SK-N-SH treated with all-trans-retinoic acid at 6 μM for 48 hours (cell line): ENCODE results near the gene ZNF584.

Experiments used
- ATAC-seq: fragments of 200-7000 bp; cut with Tn5 transposase; 3 replicates; pipeline ENCODE4 v1.9.1; 2020; ENCODE audit warnings: mild to moderate bottlenecking, moderate library complexity
- ARNTL ChIP-seq: fragments of 450-650 bp; formaldehyde crosslinking; IDR thresholded peaks from 2 replicates; pipeline ENCODE4 v1.5.0; 2020; ENCODE audit warnings: low read depth, mild to moderate bottlenecking, moderate library complexity, borderline replicate concordance
- ESRRG ChIP-seq: fragments of 250-450 bp; sonication (Bioruptor Pico); IDR thresholded peaks from 2 replicates; pipeline ENCODE4 v1.6.1; 2021; ENCODE audit warnings: mild to moderate bottlenecking
- GLIS3 ChIP-seq: fragments of 250-450 bp; sonication (Bioruptor Pico); IDR thresholded peaks from 2 replicates; pipeline ENCODE4 v1.5.0; 2020; ENCODE audit warnings: mild to moderate bottlenecking, moderate library complexity
- ISL1 ChIP-seq: fragments of 250-450 bp; sonication (Bioruptor Pico); IDR thresholded peaks from 2 replicates; pipeline ENCODE4 v2.1.2; 2022; ENCODE audit warnings: mild to moderate bottlenecking, moderate library complexity
- OSR1 ChIP-seq: fragments of 250-450 bp; sonication (Bioruptor Pico); IDR thresholded peaks from 2 replicates; pipeline ENCODE4 v1.8.0; 2022; ENCODE audit warnings: moderate library complexity, mild to moderate bottlenecking, inconsistent platforms
- PPARA ChIP-seq: fragments of 250-450 bp; sonication (Bioruptor Pico); IDR thresholded peaks from 2 replicates; pipeline ENCODE4 v1.5.0; 2020; ENCODE audit warnings: mild to moderate bottlenecking, borderline replicate concordance
- RARB ChIP-seq: fragments of 250-450 bp; sonication (Bioruptor Pico); IDR thresholded peaks from 2 replicates; pipeline ENCODE4 v1.8.0; 2021; ENCODE audit warnings: mild to moderate bottlenecking, moderate library complexity
- SNAI2 ChIP-seq: fragments of 250-450 bp; sonication (Bioruptor Pico); IDR thresholded peaks from 2 replicates; pipeline ENCODE4 v1.5.0; 2020; ENCODE audit warnings: mild to moderate bottlenecking, moderate library complexity
- TOX ChIP-seq: fragments of 250-450 bp; sonication (Bioruptor Pico); IDR thresholded peaks from 2 replicates; pipeline ENCODE4 v1.8.0; 2021; ENCODE audit warnings: mild to moderate bottlenecking, moderate library complexity, borderline replicate concordance
- ZC3H10 ChIP-seq: fragments of 250-450 bp; sonication (Bioruptor Pico); IDR thresholded peaks from 2 replicates; pipeline ENCODE4 v1.5.1; 2021; ENCODE audit warnings: mild to moderate bottlenecking, moderate library complexity
- ZFP3 ChIP-seq: fragments of 250-450 bp; sonication (Bioruptor Pico); IDR thresholded peaks from 2 replicates; pipeline ENCODE4 v1.5.0; 2020; ENCODE audit warnings: mild to moderate bottlenecking, moderate library complexity
- ZFP30 ChIP-seq: fragments of 450-650 bp; formaldehyde crosslinking; IDR thresholded peaks from 2 replicates; pipeline ENCODE4 v1.5.0; 2022; ENCODE audit warnings: mild to moderate bottlenecking, moderate library complexity
- ZNF70 ChIP-seq: fragments of 450-650 bp; formaldehyde crosslinking; IDR thresholded peaks from 2 replicates; pipeline ENCODE4 v1.5.0; 2020; ENCODE audit warnings: mild to moderate bottlenecking, moderate library complexity
- ZNF8 ChIP-seq: fragments of 450-650 bp; formaldehyde crosslinking; IDR thresholded peaks from 2 replicates; pipeline ENCODE4 v1.5.0; 2020; ENCODE audit warnings: mild to moderate bottlenecking, moderate library complexity
- TF ChIP-seq, protein P1 (sequence below): fragments of 250-450 bp; sonication (Bioruptor Pico); IDR thresholded peaks from 2 replicates; pipeline ENCODE4 v1.8.0; 2020; ENCODE audit warnings: mild to moderate bottlenecking, moderate library complexity, borderline replicate concordance
- TF ChIP-seq, protein P2 (sequence below): fragments of 250-450 bp; sonication (Bioruptor Pico); IDR thresholded peaks from 2 replicates; pipeline ENCODE4 v1.5.1; 2020; ENCODE audit warnings: low read depth, mild to moderate bottlenecking, moderate library complexity
- TF ChIP-seq, protein P3 (sequence below): fragments of 250-450 bp; sonication (Bioruptor Pico); IDR thresholded peaks from 2 replicates; pipeline ENCODE4 v1.8.0; 2021; ENCODE audit warnings: low read depth, mild to moderate bottlenecking, moderate library complexity, borderline replicate concordance
- TF ChIP-seq, protein P4 (sequence below): fragments of 250-450 bp; sonication (Bioruptor Pico); IDR thresholded peaks from 2 replicates; pipeline ENCODE4 v1.5.0; 2020; ENCODE audit warnings: mild to moderate bottlenecking, moderate library complexity
- TF ChIP-seq, protein P5 (sequence below): fragments of 250-450 bp; sonication (Bioruptor Pico); IDR thresholded peaks from 2 replicates; pipeline ENCODE4 v1.5.1; 2021; ENCODE audit warnings: mild to moderate bottlenecking, moderate library complexity

The ZNF584 gene

DNA sequence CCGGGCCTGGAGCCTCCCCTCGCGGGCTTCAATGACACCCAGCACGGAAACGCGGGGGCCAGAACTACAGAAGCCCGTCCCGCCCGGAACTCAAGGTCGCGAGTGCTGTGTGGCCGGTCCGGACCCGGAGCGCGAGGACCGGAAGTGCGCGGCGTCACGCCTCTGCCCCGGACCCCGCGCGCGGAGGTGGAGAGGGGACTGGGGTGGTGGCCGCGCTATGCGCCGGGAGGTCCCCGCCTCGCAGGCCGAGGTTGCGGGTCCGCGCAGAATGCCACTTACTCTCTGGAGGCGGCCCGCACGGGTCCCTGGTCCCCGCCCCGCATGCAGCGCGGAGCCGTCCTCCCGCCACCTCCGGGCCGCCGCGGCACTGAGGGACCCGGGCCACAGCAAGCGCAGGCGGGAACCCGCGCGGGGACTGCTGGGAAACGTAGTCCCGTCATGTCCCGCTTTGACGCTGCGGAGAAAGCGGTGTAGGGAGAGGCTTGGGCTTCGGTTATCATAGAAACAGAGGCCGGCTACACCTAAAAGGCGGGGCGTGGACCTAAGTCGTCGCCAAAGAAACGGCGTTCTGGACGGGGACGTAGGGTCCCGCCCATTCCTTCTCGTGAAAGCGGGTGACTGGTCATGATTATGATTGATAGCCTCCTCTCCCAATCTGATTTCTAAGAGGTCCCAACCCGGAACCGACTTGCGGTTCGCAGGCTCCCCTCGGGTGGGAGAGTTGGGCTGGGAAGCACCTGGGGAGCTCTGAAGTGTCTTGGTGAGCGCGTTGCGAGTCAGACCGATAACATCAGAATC, 27.6 kb upstream of the ZNF584 start, which contains the start of gene ZNF837:
Gene ZNF837 (minus strand): TSS at position 369 of the 798 bp plus-strand sequence. CDS start 11,698 bp downstream, outside the sequence.
- ATAC-seq, result peak; percentile 94
- TF ChIP-seq ZNF70 (CRISPR knock-in tag) (no peak), ZC3H10 (CRISPR knock-in tag) (no peak), ESRRG (no peak), TOX (CRISPR knock-in tag) (no peak), ZNF8 (CRISPR knock-in tag) (no peak), ISL1 (CRISPR knock-in tag) (no peak), ARNTL (no peak), RARB (CRISPR knock-in tag) (no peak), PPARA (no peak), SNAI2 (CRISPR knock-in tag) (no peak), ZFP3 (CRISPR knock-in tag) (peak; percentile 46; the same call in 1 of the 2 replicates)
- TF ChIP-seq, protein P1, sequence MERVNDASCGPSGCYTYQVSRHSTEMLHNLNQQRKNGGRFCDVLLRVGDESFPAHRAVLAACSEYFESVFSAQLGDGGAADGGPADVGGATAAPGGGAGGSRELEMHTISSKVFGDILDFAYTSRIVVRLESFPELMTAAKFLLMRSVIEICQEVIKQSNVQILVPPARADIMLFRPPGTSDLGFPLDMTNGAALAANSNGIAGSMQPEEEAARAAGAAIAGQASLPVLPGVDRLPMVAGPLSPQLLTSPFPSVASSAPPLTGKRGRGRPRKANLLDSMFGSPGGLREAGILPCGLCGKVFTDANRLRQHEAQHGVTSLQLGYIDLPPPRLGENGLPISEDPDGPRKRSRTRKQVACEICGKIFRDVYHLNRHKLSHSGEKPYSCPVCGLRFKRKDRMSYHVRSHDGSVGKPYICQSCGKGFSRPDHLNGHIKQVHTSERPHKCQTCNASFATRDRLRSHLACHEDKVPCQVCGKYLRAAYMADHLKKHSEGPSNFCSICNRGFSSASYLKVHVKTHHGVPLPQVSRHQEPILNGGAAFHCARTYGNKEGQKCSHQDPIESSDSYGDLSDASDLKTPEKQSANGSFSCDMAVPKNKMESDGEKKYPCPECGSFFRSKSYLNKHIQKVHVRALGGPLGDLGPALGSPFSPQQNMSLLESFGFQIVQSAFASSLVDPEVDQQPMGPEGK, result no peak
- TF ChIP-seq, protein P2, sequence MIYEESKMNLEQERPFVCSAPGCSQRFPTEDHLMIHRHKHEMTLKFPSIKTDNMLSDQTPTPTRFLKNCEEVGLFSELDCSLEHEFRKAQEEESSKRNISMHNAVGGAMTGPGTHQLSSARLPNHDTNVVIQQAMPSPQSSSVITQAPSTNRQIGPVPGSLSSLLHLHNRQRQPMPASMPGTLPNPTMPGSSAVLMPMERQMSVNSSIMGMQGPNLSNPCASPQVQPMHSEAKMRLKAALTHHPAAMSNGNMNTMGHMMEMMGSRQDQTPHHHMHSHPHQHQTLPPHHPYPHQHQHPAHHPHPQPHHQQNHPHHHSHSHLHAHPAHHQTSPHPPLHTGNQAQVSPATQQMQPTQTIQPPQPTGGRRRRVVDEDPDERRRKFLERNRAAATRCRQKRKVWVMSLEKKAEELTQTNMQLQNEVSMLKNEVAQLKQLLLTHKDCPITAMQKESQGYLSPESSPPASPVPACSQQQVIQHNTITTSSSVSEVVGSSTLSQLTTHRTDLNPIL (CRISPR knock-in tag), result no peak
- TF ChIP-seq, protein P3, sequence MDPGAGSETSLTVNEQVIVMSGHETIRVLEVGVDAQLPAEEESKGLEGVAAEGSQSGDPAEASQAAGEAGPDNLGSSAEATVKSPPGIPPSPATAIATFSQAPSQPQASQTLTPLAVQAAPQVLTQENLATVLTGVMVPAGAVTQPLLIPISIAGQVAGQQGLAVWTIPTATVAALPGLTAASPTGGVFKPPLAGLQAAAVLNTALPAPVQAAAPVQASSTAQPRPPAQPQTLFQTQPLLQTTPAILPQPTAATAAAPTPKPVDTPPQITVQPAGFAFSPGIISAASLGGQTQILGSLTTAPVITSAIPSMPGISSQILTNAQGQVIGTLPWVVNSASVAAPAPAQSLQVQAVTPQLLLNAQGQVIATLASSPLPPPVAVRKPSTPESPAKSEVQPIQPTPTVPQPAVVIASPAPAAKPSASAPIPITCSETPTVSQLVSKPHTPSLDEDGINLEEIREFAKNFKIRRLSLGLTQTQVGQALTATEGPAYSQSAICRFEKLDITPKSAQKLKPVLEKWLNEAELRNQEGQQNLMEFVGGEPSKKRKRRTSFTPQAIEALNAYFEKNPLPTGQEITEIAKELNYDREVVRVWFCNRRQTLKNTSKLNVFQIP (CRISPR knock-in tag), result peak; percentile 80
- TF ChIP-seq, protein P4, sequence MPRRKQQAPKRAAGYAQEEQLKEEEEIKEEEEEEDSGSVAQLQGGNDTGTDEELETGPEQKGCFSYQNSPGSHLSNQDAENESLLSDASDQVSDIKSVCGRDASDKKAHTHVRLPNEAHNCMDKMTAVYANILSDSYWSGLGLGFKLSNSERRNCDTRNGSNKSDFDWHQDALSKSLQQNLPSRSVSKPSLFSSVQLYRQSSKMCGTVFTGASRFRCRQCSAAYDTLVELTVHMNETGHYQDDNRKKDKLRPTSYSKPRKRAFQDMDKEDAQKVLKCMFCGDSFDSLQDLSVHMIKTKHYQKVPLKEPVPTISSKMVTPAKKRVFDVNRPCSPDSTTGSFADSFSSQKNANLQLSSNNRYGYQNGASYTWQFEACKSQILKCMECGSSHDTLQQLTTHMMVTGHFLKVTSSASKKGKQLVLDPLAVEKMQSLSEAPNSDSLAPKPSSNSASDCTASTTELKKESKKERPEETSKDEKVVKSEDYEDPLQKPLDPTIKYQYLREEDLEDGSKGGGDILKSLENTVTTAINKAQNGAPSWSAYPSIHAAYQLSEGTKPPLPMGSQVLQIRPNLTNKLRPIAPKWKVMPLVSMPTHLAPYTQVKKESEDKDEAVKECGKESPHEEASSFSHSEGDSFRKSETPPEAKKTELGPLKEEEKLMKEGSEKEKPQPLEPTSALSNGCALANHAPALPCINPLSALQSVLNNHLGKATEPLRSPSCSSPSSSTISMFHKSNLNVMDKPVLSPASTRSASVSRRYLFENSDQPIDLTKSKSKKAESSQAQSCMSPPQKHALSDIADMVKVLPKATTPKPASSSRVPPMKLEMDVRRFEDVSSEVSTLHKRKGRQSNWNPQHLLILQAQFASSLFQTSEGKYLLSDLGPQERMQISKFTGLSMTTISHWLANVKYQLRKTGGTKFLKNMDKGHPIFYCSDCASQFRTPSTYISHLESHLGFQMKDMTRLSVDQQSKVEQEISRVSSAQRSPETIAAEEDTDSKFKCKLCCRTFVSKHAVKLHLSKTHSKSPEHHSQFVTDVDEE, result 0 out of 2 replicates have a peak, but pooled peaks have one; percentile 20
- TF ChIP-seq, all 23 proteins: peak for 3

DNA sequence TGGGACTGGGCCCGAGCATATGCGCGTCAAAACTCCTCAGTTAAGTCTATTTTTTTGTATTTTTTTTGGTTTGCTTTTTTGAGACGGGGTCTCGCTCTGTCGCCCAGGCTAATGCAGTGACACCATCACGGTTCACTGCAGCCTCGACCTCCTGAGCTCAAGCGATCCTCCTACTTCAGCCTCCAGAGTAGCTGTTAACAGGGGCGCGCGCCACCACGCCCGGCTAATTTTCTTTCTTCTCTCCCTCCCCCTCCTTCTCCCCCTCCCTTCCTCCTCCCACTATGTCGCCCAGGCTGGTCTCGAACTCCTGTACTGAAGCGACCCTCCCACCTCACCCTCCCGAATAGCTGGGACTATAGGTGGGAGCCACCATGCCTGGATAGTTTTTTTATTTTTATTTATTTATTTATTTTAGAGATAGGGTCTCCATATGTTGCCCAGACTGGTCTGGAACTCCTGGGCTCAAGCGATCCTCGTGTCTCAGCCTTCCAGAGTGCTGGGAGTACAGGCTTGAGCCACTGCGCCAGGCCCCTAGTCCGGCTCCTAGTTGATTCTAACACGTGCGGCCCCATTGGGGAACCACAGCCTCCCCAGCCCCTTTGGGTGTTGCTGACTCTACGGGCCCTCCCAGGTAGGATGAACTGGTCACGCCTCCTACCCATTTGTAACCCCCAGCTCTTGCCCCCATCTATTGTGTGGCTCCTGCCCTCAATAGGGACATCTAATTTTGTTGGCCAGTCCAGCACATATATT, 26.8 kb upstream of the ZNF584 start:
- TF ChIP-seq GLIS3 (CRISPR knock-in tag) (no peak), ARNTL (no peak), ZFP30 (CRISPR knock-in tag) (no peak), OSR1 (CRISPR knock-in tag) (no peak), SNAI2 (CRISPR knock-in tag) (no peak)
- TF ChIP-seq, protein P1, result no peak
- TF ChIP-seq, protein P5, sequence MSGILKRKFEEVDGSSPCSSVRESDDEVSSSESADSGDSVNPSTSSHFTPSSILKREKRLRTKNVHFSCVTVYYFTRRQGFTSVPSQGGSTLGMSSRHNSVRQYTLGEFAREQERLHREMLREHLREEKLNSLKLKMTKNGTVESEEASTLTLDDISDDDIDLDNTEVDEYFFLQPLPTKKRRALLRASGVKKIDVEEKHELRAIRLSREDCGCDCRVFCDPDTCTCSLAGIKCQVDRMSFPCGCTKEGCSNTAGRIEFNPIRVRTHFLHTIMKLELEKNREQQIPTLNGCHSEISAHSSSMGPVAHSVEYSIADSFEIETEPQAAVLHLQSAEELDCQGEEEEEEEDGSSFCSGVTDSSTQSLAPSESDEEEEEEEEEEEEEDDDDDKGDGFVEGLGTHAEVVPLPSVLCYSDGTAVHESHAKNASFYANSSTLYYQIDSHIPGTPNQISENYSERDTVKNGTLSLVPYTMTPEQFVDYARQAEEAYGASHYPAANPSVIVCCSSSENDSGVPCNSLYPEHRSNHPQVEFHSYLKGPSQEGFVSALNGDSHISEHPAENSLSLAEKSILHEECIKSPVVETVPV (CRISPR knock-in tag), result no peak
- ATAC-seq, result no peak
